OCI-LY7 (cell line): ENCODE data around the gene TTC36. TPM values are rescaled to one million over a fixed set of nuclear protein-coding genes. Genes with fewer than 3 reads are reported as not detected.
A peak's percentile ranks its signal among the peaks of the same experiment; 100 is the strongest.
"Not testable (repeated sequence)": the region's sequence is repeated elsewhere in the genome, so short reads cannot be mapped to it uniquely, and the experiment has no call there.

Experiments
- BruUV-seq: library from RNA; stranded (reverse); fragments of 400-500 nt; replicated peaks from 2 replicates; lab custom pipeline; 2021; lab: Mats Ljungman, UMichigan
- CTCF ChIA-PET: fragments of 300-600 bp; sonication (Branson Sonifier 250); formaldehyde crosslinking; loops from one replicate; lab custom pipeline; 2022; ENCODE audit warnings: antibody characterized with exemption; ENCODE audit not compliant: unreplicated experiment; lab: Charles Lee
- POLR2A ChIA-PET: fragments of 300-600 bp; sonication (Branson Sonifier 250); formaldehyde crosslinking; loops from one replicate; lab custom pipeline; 2022; ENCODE audit warnings: antibody characterized with exemption; lab: Charles Lee
- DNase-seq: peaks from one replicate; pipeline ENCODE4 v3.0.0-alpha.2; 2015; ENCODE audit warnings: low spot score
- H2AFZ ChIP-seq: fragments of 200-600 bp; sonication (generic), shearing (Covaris generic); 2 replicates; pipeline ENCODE4 v1.6.1; 2014; ENCODE audit warnings: mild to moderate bottlenecking, antibody characterized with exemption, low read length, moderate library complexity
- H3K27ac ChIP-seq: fragments of 200-600 bp; sonication (generic); 2 replicates; pipeline ENCODE4 v1.5.1; 2014; ENCODE audit warnings: mixed run types, low read depth, mild to moderate bottlenecking, moderate library complexity, low read length, inconsistent platforms; ENCODE audit not compliant: poor library complexity, severe bottlenecking
- H3K36me3 ChIP-seq: fragments of 200-600 bp; sonication (generic); 2 replicates; pipeline ENCODE4 v1.6.1; 2014; ENCODE audit warnings: mild to moderate bottlenecking, antibody characterized with exemption, low read length, moderate library complexity, mixed read lengths; ENCODE audit not compliant: insufficient read depth
- H3K4me1 ChIP-seq: fragments of 200-600 bp; sonication (generic); 2 replicates; pipeline ENCODE4 v1.5.1; 2014; ENCODE audit warnings: mild to moderate bottlenecking, low read length; ENCODE audit not compliant: insufficient read depth, poor library complexity, severe bottlenecking
- H3K4me2 ChIP-seq: fragments of 200-600 bp; sonication (generic); 2 replicates; pipeline ENCODE4 v1.6.1; 2014; ENCODE audit warnings: mild to moderate bottlenecking, low read length
- H3K4me3 ChIP-seq: fragments of 200-600 bp; sonication (generic); 2 replicates; pipeline ENCODE4 v1.5.1; 2014; ENCODE audit warnings: mild to moderate bottlenecking, low read depth, low read length; ENCODE audit not compliant: poor library complexity, severe bottlenecking
- H3K79me2 ChIP-seq: fragments of 200-600 bp; sonication (generic); 2 replicates; pipeline ENCODE4 v1.6.1; 2016; ENCODE audit warnings: low read depth, mild to moderate bottlenecking, low read length, moderate library complexity, mixed read lengths; ENCODE audit not compliant: insufficient read depth
- H3K9me2 ChIP-seq: fragments of 200-600 bp; sonication (generic); 2 replicates; pipeline ENCODE4 v1.6.1; 2016; ENCODE audit warnings: mild to moderate bottlenecking, low read length, mixed read lengths; ENCODE audit not compliant: insufficient read depth
- H3K9me3 ChIP-seq: fragments of 200-600 bp; sonication (generic); 2 replicates; pipeline ENCODE4 v1.6.1; 2014; ENCODE audit warnings: mild to moderate bottlenecking, mixed run types, low read length, mixed read lengths
- H4K20me1 ChIP-seq: fragments of 200-600 bp; sonication (generic); 2 replicates; pipeline ENCODE4 v1.6.1; 2014; ENCODE audit warnings: mild to moderate bottlenecking, antibody characterized with exemption, low read length, moderate library complexity, mixed read lengths; ENCODE audit not compliant: insufficient read depth
- CTCF ChIP-seq: fragments of 200-600 bp; sonication (generic); conservative IDR thresholded peaks from 2 replicates; pipeline ENCODE4 v1.5.1; 2014; ENCODE audit warnings: mild to moderate bottlenecking, antibody characterized with exemption, low read length, moderate library complexity, mixed read lengths
- EZH2phosphoT487 ChIP-seq: fragments of 200-600 bp; sonication (generic); IDR thresholded peaks from 2 replicates; pipeline ENCODE4 v1.6.1; 2018; ENCODE audit warnings: low read depth, borderline replicate concordance, mild to moderate bottlenecking, mixed run types, antibody characterized with exemption, low read length, moderate library complexity, mixed read lengths
- intact Hi-C: fragments of 100-400 bp; cut with micrococcal nuclease; formaldehyde crosslinking; loops from one replicate; pipeline ENCODE4 v1.10.0; 2022; ENCODE audit not compliant: unreplicated experiment
- total RNA-seq, 2 experiments: library from RNA; depleted of rRNA in 1 of 2; stranded (reverse); fragments of >200 nt in 1 of 2; shearing (Covaris generic) in 1 of 2; gene quantifications; 2 replicates each; pipeline ENCODE4 v1.2.3, GENCODE V29; 2014 to 2022

Gene TTC36
- total RNA-seq, 2 experiments from 2014 or later = 0.82 TPM; not detected in 1

DNA sequence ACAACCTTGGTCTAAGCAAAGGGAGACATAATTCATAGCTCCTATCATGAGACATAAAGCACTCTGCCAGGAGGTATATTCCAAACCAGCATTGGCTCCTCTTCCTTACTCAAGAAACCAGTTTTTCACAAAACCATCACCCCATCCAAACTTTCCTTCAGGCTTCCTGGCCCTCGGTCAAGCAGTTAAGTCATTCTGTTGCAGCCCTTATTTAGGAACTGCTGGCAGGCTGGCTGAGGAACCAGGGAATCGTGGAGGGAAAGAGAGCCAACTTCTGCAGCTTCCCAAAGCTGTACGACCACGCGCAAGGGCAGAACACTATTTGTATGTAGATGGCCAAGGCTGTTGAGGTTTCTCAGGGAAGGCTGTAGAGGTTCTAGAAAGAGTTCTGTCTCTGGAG is 37.8 kb downstream of the TTC36 start:
- H3K36me3 ChIP-seq = no peaks in the 10 kb centered on the region
- TF ChIP-seq CTCF = no peak
- no peak for TF ChIP-seq EZH2phosphoT487
- peak overlapping the region; percentile 21 for H3K4me3 ChIP-seq
- H3K4me2 ChIP-seq = peak overlapping the region; percentile 31
- H3K79me2 ChIP-seq = no peaks in the 10 kb centered on the region
- H2AFZ ChIP-seq = no peak overlapping the region
- CTCF ChIA-PET = no interaction called here
- no peak for DNase-seq
- H4K20me1 ChIP-seq = no peaks in the 10 kb centered on the region
- no peaks in the 10 kb centered on the region for H3K9me3 ChIP-seq
- no peaks in the 10 kb centered on the region for H3K4me1 ChIP-seq
- H3K27ac ChIP-seq = no peak overlapping the region
- H3K9me2 ChIP-seq = no peaks in the 10 kb centered on the region
- no TSS peak for BruUV-seq
- POLR2A ChIA-PET = no interaction called here
- intact Hi-C loops = loop anchor here (10.0 kb wide), 1 partner anchor 370 kb away; no protein-coding TSS in a partner anchor

- peaks cover 15% of the 10 kb centered on the region; the same call in 1 of the 2 replicates for H4K20me1 ChIP-seq
- no peak overlapping the region for H3K27ac ChIP-seq
- no peak for TF ChIP-seq CTCF
- TF ChIP-seq EZH2phosphoT487 = no peak
- H3K79me2 ChIP-seq = peaks cover 31% of the 10 kb centered on the region
- DNase-seq = no peak
- no peaks in the 10 kb centered on the region for H3K9me3 ChIP-seq
- H3K4me1 ChIP-seq = peaks cover 22% of the 10 kb centered on the region
- H3K9me2 ChIP-seq = no peaks in the 10 kb centered on the region
- no TSS peak for BruUV-seq
- H2AFZ ChIP-seq = no peak overlapping the region
- H3K4me3 ChIP-seq = no peak overlapping the region
- intact Hi-C loops = loop anchor here (5.0 to 10.0 kb wide), 2 partner anchors 132 to 375 kb away; partner anchors contain the start of gene KMT2A
- no peak overlapping the region for H3K4me2 ChIP-seq
- ChIA-PET CTCF (interaction anchor here (0.6 kb wide), 1 partner anchor 218 kb away, joined by 5 read pairs; no protein-coding TSS in a partner anchor), POLR2A (interaction anchor here (0.5 to 1.1 kb wide), 4 partner anchors 45 to 1645 kb away, joined by 3 to 4 read pairs (median 4); no protein-coding TSS in a partner anchor)
- peaks cover 4% of the 10 kb centered on the region; the same call in 1 of the 2 replicates for H3K36me3 ChIP-seq
Measured at GRCh38 chr11:118569670-118570069, 42.4 kb downstream of the TTC36 start.

GRCh38 chr11:118570787-118571186 is 43.5 kb downstream of the TTC36 start:
- BruUV-seq = no TSS peak
- H3K9me3 ChIP-seq = no peaks in the 10 kb centered on the region
- no peak overlapping the region for H3K4me3 ChIP-seq
- H3K4me1 ChIP-seq = peaks cover 31% of the 10 kb centered on the region
- H3K4me2 ChIP-seq = no peak overlapping the region
- peak overlapping the region; percentile 92; the same call in 1 of the 2 replicates for H2AFZ ChIP-seq
- H3K9me2 ChIP-seq = no peaks in the 10 kb centered on the region
- DNase-seq = no peak
- TF ChIP-seq CTCF (no peak), EZH2phosphoT487 (no peak)
- peaks cover 42% of the 10 kb centered on the region for H3K79me2 ChIP-seq
- ChIA-PET CTCF (interaction anchor here (0.5 kb wide), 1 partner anchor 50 kb away, joined by 6 read pairs; no protein-coding TSS in a partner anchor), POLR2A (interaction anchor here (0.5 to 1.7 kb wide), 4 partner anchors 10 to 52 kb away, joined by 3 to 4 read pairs (median 4); no protein-coding TSS in a partner anchor)
- peaks cover 4% of the 10 kb centered on the region; the same call in 1 of the 2 replicates for H3K36me3 ChIP-seq
- peaks cover 22% of the 10 kb centered on the region; the same call in 1 of the 2 replicates for H4K20me1 ChIP-seq
- intact Hi-C loops = loop anchor here (5.0 kb wide), 1 partner anchor 133 kb away; the partner anchor contains the start of gene KMT2A
- no peak overlapping the region for H3K27ac ChIP-seq

GRCh38 chr11:118571701-118572060 is 44.4 kb downstream of the TTC36 start:
- CTCF ChIA-PET, H3K9me3 ChIP-seq, H3K9me2 ChIP-seq, H3K36me3 ChIP-seq: not testable (repeated sequence)
- Histone ChIP-seq H3K4me3 (peak overlapping the region; percentile 94), H3K4me2 (peak overlapping the region; percentile 72), H3K79me2 (peaks cover 51% of the 10 kb centered on the region), H3K27ac (peak overlapping the region; percentile 46), H3K4me1 (peaks cover 33% of the 10 kb centered on the region), H4K20me1 (peaks cover 24% of the 10 kb centered on the region; the same call in 1 of the 2 replicates), H2AFZ (peak overlapping the region; percentile 92)
- POLR2A ChIA-PET = interaction anchor here (0.7 to 1.7 kb wide), 5 partner anchors 11 to 332 kb away, joined by 3 to 4 read pairs (median 4); no protein-coding TSS in a partner anchor
- TSS peak; percentile 87 for BruUV-seq
- intact Hi-C loops = loop anchor here (5.0 kb wide), 1 partner anchor 134 kb away; the partner anchor contains the start of gene KMT2A
- DNase-seq = peak; percentile 14
